ENCODE measurements around the gene HNRNPDL.

Gene HNRNPDL

GRCh38 chr4:82469791-82470345, 39.6 kb upstream of the HNRNPDL start:
- H3K4me3 ChIP-seq (replicated peaks; ENCODE audit: insufficient read depth, low read length) = no peak overlapping the region
- no peak overlapping the region for H3K27ac ChIP-seq (replicated peaks)
- H3K27me3 ChIP-seq (ENCODE audit: insufficient read depth, poor library complexity, severe bottlenecking) = no peaks in the 10 kb centered on the region
- no peak for DNase-seq (ENCODE audit: low read depth in 1 of 2, low spot score in 1 of 2)
- no peak for TF ChIP-seq GABPA (IDR thresholded peaks at IDR 0.05; ENCODE audit: low read depth)
- TF ChIP-seq POLR2AphosphoS5 (IDR thresholded peaks at IDR 0.05; ENCODE audit: low read depth) = no peak
- TF ChIP-seq CTCF (IDR thresholded peaks at IDR 0.05; ENCODE audit: insufficient read depth, low read length) = no peak
- TF ChIP-seq, protein P1, sequence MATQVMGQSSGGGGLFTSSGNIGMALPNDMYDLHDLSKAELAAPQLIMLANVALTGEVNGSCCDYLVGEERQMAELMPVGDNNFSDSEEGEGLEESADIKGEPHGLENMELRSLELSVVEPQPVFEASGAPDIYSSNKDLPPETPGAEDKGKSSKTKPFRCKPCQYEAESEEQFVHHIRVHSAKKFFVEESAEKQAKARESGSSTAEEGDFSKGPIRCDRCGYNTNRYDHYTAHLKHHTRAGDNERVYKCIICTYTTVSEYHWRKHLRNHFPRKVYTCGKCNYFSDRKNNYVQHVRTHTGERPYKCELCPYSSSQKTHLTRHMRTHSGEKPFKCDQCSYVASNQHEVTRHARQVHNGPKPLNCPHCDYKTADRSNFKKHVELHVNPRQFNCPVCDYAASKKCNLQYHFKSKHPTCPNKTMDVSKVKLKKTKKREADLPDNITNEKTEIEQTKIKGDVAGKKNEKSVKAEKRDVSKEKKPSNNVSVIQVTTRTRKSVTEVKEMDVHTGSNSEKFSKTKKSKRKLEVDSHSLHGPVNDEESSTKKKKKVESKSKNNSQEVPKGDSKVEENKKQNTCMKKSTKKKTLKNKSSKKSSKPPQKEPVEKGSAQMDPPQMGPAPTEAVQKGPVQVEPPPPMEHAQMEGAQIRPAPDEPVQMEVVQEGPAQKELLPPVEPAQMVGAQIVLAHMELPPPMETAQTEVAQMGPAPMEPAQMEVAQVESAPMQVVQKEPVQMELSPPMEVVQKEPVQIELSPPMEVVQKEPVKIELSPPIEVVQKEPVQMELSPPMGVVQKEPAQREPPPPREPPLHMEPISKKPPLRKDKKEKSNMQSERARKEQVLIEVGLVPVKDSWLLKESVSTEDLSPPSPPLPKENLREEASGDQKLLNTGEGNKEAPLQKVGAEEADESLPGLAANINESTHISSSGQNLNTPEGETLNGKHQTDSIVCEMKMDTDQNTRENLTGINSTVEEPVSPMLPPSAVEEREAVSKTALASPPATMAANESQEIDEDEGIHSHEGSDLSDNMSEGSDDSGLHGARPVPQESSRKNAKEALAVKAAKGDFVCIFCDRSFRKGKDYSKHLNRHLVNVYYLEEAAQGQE (IDR thresholded peaks at IDR 0.05; ENCODE audit: insufficient replicate concordance, low read depth) = no peak
- TF ChIP-seq SPI1 (IDR thresholded peaks at IDR 0.05; ENCODE audit: borderline replicate concordance, low read depth) = no peak

- Histone ChIP-seq H3K27ac (replicated peaks) (no peak overlapping the region), H3K27me3 (ENCODE audit: insufficient read depth, poor library complexity, severe bottlenecking) (no peaks in the 10 kb centered on the region), H3K4me3 (replicated peaks; ENCODE audit: insufficient read depth, low read length) (no peak overlapping the region)
- TF ChIP-seq POLR2AphosphoS5 (IDR thresholded peaks at IDR 0.05; ENCODE audit: low read depth) = no peak
- no peak for TF ChIP-seq SPI1 (IDR thresholded peaks at IDR 0.05; ENCODE audit: borderline replicate concordance, low read depth)
- no peak for TF ChIP-seq CTCF (IDR thresholded peaks at IDR 0.05; ENCODE audit: insufficient read depth, low read length)
- TF ChIP-seq, protein P1 (IDR thresholded peaks at IDR 0.05; ENCODE audit: insufficient replicate concordance, low read depth) = no peak
- no peak for TF ChIP-seq GABPA (IDR thresholded peaks at IDR 0.05; ENCODE audit: low read depth)
- no peak for DNase-seq (ENCODE audit: low read depth in 1 of 2, low spot score in 1 of 2)
These were observed 37.2 kb upstream of the HNRNPDL start for GRCh38 chr4:82467471-82467870.

DNA sequence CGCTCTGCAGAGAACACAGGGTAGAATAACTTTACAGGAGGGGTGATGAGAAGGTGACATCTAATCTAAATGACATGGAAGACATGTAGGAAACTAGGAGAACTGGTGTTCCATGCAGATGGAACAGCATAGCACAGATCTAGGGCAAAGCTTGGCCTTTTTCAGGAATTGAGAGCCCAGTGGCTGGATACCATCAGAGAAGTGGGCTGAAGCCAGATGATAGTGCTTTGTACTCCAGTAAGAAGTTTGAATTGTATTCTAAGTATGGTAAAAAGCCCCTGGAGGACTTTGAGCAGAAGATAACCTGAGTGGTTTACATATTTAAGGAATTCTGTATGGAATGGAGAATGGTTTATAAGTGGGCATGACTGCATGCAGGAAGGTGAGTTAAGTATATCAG, 33.0 kb upstream of the HNRNPDL start:
- TF ChIP-seq, protein P1 (IDR thresholded peaks at IDR 0.05; ENCODE audit: insufficient replicate concordance, low read depth) = no peak
- TF ChIP-seq GABPA (IDR thresholded peaks at IDR 0.05; ENCODE audit: low read depth) = no peak
- TF ChIP-seq CTCF (IDR thresholded peaks at IDR 0.05; ENCODE audit: insufficient read depth, low read length) = no peak
- no peak for TF ChIP-seq SPI1 (IDR thresholded peaks at IDR 0.05; ENCODE audit: borderline replicate concordance, low read depth)
- TF ChIP-seq POLR2AphosphoS5 (IDR thresholded peaks at IDR 0.05; ENCODE audit: low read depth) = no peak
- no peak for DNase-seq (ENCODE audit: low read depth in 1 of 2, low spot score in 1 of 2)
- no peaks in the 10 kb centered on the region for H3K27me3 ChIP-seq (ENCODE audit: insufficient read depth, poor library complexity, severe bottlenecking)
- H3K27ac ChIP-seq (replicated peaks) = no peak overlapping the region
- no peak overlapping the region for H3K4me3 ChIP-seq (replicated peaks; ENCODE audit: insufficient read depth, low read length)

Data from HL-60 (cell line).